ENCODE data around the gene VPS33B.

VPS33B gene

GRCh38 chr15:90966262-90966661, 56.1 kb downstream of the VPS33B start:
- no peaks in the 10 kb centered on the region for H3K9me3 ChIP-seq (ENCODE audit: insufficient read depth, low read length)
- H3K4me2 ChIP-seq (ENCODE audit: low read depth, low read length, poor library complexity, severe bottlenecking): no peak overlapping the region
- no peaks in the 10 kb centered on the region for H3K27me3 ChIP-seq (ENCODE audit: low read length)
- TF ChIP-seq CTCF (IDR thresholded peaks at IDR 0.05; ENCODE audit: insufficient read depth, low read length, poor library complexity, severe bottlenecking): no peak
- TF ChIP-seq EZH2phosphoT487 (conservative IDR thresholded peaks at IDR 0.05; ENCODE audit: low read length): no peak
- 0 out of 2 replicates have a peak, but pooled peaks cover 4% of the 10 kb centered on the region for H4K20me1 ChIP-seq (ENCODE audit: low read depth, low read length)
- no peaks in the 10 kb centered on the region for H3K79me2 ChIP-seq (ENCODE audit: insufficient read depth, low read length)
- H3F3A ChIP-seq (ENCODE audit: insufficient read depth): peaks cover 31% of the 10 kb centered on the region
- H3K36me3 ChIP-seq (ENCODE audit: low read length): peaks cover 43% of the 10 kb centered on the region; the same call in 1 of the 2 replicates
- H3K9ac ChIP-seq (ENCODE audit: low read length): no peak overlapping the region
- no peak overlapping the region for H3K27ac ChIP-seq (ENCODE audit: low read depth, low read length)
- no peak overlapping the region for H3K4me3 ChIP-seq (ENCODE audit: insufficient read depth, low read length, poor library complexity, severe bottlenecking)
- H3K9me2 ChIP-seq (replicated peaks; ENCODE audit: insufficient read depth, low read length): no peaks in the 10 kb centered on the region
- no peak overlapping the region for H2AFZ ChIP-seq (ENCODE audit: low read depth, low read length, severe bottlenecking)

GRCh38 chr15:90962021-90962420, 60.4 kb downstream of the VPS33B start:
- H3K27me3 ChIP-seq (ENCODE audit: low read length): no peaks in the 10 kb centered on the region
- TF ChIP-seq EZH2phosphoT487 (conservative IDR thresholded peaks at IDR 0.05; ENCODE audit: low read length) (no peak), CTCF (IDR thresholded peaks at IDR 0.05; ENCODE audit: insufficient read depth, low read length, poor library complexity, severe bottlenecking) (no peak)
- no peaks in the 10 kb centered on the region for H3K9me2 ChIP-seq (replicated peaks; ENCODE audit: insufficient read depth, low read length)
- H4K20me1 ChIP-seq (ENCODE audit: low read depth, low read length): 0 out of 2 replicates have a peak, but pooled peaks cover 4% of the 10 kb centered on the region
- H3F3A ChIP-seq (ENCODE audit: insufficient read depth): peaks cover 15% of the 10 kb centered on the region
- no peaks in the 10 kb centered on the region for H3K79me2 ChIP-seq (ENCODE audit: insufficient read depth, low read length)
- peaks cover 16% of the 10 kb centered on the region; the same call in 1 of the 2 replicates for H3K36me3 ChIP-seq (ENCODE audit: low read length)
- H3K4me2 ChIP-seq (ENCODE audit: low read depth, low read length, poor library complexity, severe bottlenecking): no peak overlapping the region
- no peak overlapping the region for H2AFZ ChIP-seq (ENCODE audit: low read depth, low read length, severe bottlenecking)
- H3K27ac ChIP-seq (ENCODE audit: low read depth, low read length): no peak overlapping the region
- no peaks in the 10 kb centered on the region for H3K9me3 ChIP-seq (ENCODE audit: insufficient read depth, low read length)
- no peak overlapping the region for H3K9ac ChIP-seq (ENCODE audit: low read length)
- H3K4me3 ChIP-seq (ENCODE audit: insufficient read depth, low read length, poor library complexity, severe bottlenecking): no peak overlapping the region

- peaks cover 3% of the 10 kb centered on the region; the same call in 1 of the 2 replicates for H3K79me2 ChIP-seq (ENCODE audit: insufficient read depth, low read length)
- no peak overlapping the region for H3K27ac ChIP-seq (ENCODE audit: low read depth, low read length)
- peaks cover 5% of the 10 kb centered on the region; the same call in 1 of the 2 replicates for H3K36me3 ChIP-seq (ENCODE audit: low read length)
- H4K20me1 ChIP-seq (ENCODE audit: low read depth, low read length): 0 out of 2 replicates have a peak, but pooled peaks cover 4% of the 10 kb centered on the region
- H3K9me2 ChIP-seq (replicated peaks; ENCODE audit: insufficient read depth, low read length): no peaks in the 10 kb centered on the region
- no peaks in the 10 kb centered on the region for H3K9me3 ChIP-seq (ENCODE audit: insufficient read depth, low read length)
- peaks cover 21% of the 10 kb centered on the region for H3F3A ChIP-seq (ENCODE audit: insufficient read depth)
- no peak overlapping the region for H2AFZ ChIP-seq (ENCODE audit: low read depth, low read length, severe bottlenecking)
- no peak overlapping the region for H3K9ac ChIP-seq (ENCODE audit: low read length)
- no peak overlapping the region for H3K4me2 ChIP-seq (ENCODE audit: low read depth, low read length, poor library complexity, severe bottlenecking)
- H3K4me3 ChIP-seq (ENCODE audit: insufficient read depth, low read length, poor library complexity, severe bottlenecking): no peak overlapping the region
- TF ChIP-seq EZH2phosphoT487 (conservative IDR thresholded peaks at IDR 0.05; ENCODE audit: low read length) (no peak), CTCF (IDR thresholded peaks at IDR 0.05; ENCODE audit: insufficient read depth, low read length, poor library complexity, severe bottlenecking) (no peak)
- H3K27me3 ChIP-seq (ENCODE audit: low read length): no peaks in the 10 kb centered on the region
Observed at GRCh38 chr15:90960298-90961091, 61.9 kb downstream of the VPS33B start.

Data from SU-DHL-6 (cell line).